ENCODE measurements around the gene NAA10.

Gene NAA10

GRCh38 chrX:153941336-153942252 lies 6.8 kb upstream of the NAA10 start:
- H3K4me1 ChIP-seq (ENCODE audit: control insufficient read depth, insufficient read depth, low read length) = no peaks in the 10 kb centered on the region
- no peaks in the 10 kb centered on the region for H3K36me3 ChIP-seq (ENCODE audit: control insufficient read depth, insufficient read depth, low read length)
- H3K9me3 ChIP-seq (ENCODE audit: control insufficient read depth, low read length) = no peaks in the 10 kb centered on the region
- no peak overlapping the region for H3K9ac ChIP-seq (ENCODE audit: low read length)
- no peak overlapping the region for H3K4me3 ChIP-seq (ENCODE audit: low read length)
- no peaks in the 10 kb centered on the region for H3K27me3 ChIP-seq (ENCODE audit: control insufficient read depth, insufficient read depth, low read length)

DNA sequence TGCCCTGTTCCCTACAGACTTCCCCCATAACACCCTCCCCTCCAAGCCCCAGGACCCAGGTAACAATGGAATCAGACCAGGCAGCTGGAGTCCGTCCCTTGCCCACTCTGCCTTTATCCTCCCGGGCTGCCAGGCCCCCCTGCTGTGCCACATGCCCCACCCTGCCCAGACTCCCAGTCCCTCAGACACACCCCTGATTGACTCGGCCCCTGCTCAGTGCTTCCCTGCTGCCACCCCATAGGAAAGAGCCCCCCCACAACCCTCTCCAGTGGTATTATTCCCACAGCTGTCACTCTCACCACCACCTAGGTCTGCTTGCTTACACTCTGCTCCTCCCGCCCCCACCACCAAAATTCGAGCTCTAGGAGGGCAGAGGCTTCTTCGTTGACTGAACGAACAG lies 4.7 kb upstream of the NAA10 start:
- Histone ChIP-seq H3K4me1 (ENCODE audit: control insufficient read depth, insufficient read depth, low read length) (no peaks in the 10 kb centered on the region), H3K4me3 (ENCODE audit: low read length) (no peak overlapping the region), H3K9me3 (ENCODE audit: control insufficient read depth, low read length) (no peaks in the 10 kb centered on the region), H3K36me3 (ENCODE audit: control insufficient read depth, insufficient read depth, low read length) (no peaks in the 10 kb centered on the region), H3K27me3 (ENCODE audit: control insufficient read depth, insufficient read depth, low read length) (no peaks in the 10 kb centered on the region), H3K9ac (ENCODE audit: low read length) (no peak overlapping the region)

DNA sequence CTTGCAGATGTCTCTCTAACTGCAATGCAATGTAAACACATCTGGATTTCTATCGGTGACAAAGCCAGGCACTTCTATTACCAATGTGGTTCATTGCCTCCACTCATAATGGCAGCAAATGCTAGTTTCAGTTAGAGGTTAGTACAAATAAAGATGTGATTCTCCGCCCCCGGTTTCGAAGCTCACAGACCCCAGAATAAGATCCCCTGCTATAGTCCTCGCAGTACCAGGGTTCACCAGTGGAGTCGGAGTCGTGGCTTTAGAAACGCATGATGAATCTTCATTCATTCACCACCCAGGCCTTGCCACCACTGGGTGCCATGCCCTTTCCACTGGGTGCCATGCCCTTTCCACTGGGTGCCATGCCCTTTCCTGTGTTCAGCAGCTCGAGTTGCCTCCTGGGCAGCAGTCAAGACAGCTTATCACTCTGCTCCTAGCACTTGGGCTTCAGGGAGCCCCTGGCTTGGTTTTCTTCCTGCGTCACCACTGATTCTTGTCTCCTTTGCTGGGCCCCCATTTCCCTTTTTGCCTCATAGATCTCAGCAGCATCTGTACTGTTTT lies 3.5 kb upstream of the NAA10 start:
- Histone ChIP-seq H3K4me1 (ENCODE audit: control insufficient read depth, insufficient read depth, low read length) (peaks cover 5% of the 10 kb centered on the region), H3K4me3 (ENCODE audit: low read length) (no peak overlapping the region), H3K9me3 (ENCODE audit: control insufficient read depth, low read length) (no peaks in the 10 kb centered on the region), H3K27me3 (ENCODE audit: control insufficient read depth, insufficient read depth, low read length) (no peaks in the 10 kb centered on the region), H3K9ac (ENCODE audit: low read length) (no peak overlapping the region), H3K36me3 (ENCODE audit: control insufficient read depth, insufficient read depth, low read length) (no peaks in the 10 kb centered on the region)

DNA sequence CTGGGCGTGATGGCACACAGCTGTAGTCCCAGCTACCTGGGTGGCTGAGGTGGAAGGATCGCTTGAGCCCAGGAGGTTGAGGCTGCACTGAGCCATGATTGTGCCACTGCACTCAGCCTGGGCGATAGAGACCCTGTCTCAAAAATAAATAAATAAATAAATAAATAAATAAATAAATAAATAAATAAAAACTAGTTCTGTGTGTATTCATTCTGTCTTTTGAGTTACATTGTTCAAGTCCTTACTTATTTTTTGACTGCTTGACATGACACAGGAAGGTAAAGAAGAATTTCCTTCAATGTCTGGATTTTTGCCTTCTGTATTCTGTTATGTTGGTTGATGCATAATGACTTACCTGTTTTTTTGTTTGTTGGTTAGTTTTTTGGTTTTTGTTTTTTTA lies 2.2 kb upstream of the NAA10 start:
- H3K36me3 ChIP-seq (ENCODE audit: control insufficient read depth, insufficient read depth, low read length) = no peaks in the 10 kb centered on the region
- no peak overlapping the region for H3K9ac ChIP-seq (ENCODE audit: low read length)
- H3K9me3 ChIP-seq (ENCODE audit: control insufficient read depth, low read length) = no peaks in the 10 kb centered on the region
- peaks cover 5% of the 10 kb centered on the region for H3K4me1 ChIP-seq (ENCODE audit: control insufficient read depth, insufficient read depth, low read length)
- H3K27me3 ChIP-seq (ENCODE audit: control insufficient read depth, insufficient read depth, low read length) = no peaks in the 10 kb centered on the region
- H3K4me3 ChIP-seq (ENCODE audit: low read length) = no peak overlapping the region

DNA sequence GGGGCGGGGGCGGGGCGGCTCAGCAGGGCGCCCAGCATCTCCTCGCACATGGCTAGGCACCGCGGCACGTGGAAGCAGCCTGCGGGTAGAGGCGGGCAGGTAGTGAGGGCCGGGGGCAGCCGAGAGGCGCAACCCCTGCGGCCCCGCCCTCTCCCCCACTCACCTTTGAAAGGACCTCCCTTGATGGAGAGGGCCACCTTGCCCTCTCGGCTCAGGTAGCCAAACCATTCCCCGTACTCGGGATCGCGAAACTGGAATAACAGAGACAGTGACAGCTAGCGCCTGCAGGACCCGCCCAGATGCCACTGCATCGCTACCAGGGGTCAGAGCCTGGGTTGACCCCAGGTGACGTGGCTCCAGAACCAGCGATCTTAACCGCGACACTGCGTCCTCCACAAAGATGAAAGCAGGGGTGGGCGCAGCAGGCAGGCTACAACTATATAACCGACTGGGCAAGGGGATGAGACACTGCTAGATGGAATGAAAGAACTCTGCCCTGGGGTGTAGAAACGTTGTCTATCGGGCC lies 552 bp upstream of the NAA10 start:
- H3K4me3 ChIP-seq (ENCODE audit: low read length) = no peak overlapping the region
- H3K9ac ChIP-seq (ENCODE audit: low read length) = no peak overlapping the region
- no peaks in the 10 kb centered on the region for H3K27me3 ChIP-seq (ENCODE audit: control insufficient read depth, insufficient read depth, low read length)
- no peaks in the 10 kb centered on the region for H3K36me3 ChIP-seq (ENCODE audit: control insufficient read depth, insufficient read depth, low read length)
- H3K4me1 ChIP-seq (ENCODE audit: control insufficient read depth, insufficient read depth, low read length) = peaks cover 5% of the 10 kb centered on the region
- H3K9me3 ChIP-seq (ENCODE audit: control insufficient read depth, low read length) = no peaks in the 10 kb centered on the region

- peak overlapping the region; percentile 2 for H3K4me3 ChIP-seq (ENCODE audit: low read length)
- peak overlapping the region; percentile 34 for H3K9ac ChIP-seq (ENCODE audit: low read length)
- H3K36me3 ChIP-seq (ENCODE audit: control insufficient read depth, insufficient read depth, low read length) = no peaks in the 10 kb centered on the region
- H3K9me3 ChIP-seq (ENCODE audit: control insufficient read depth, low read length) = no peaks in the 10 kb centered on the region
- H3K4me1 ChIP-seq (ENCODE audit: control insufficient read depth, insufficient read depth, low read length) = peaks cover 10% of the 10 kb centered on the region
- no peaks in the 10 kb centered on the region for H3K27me3 ChIP-seq (ENCODE audit: control insufficient read depth, insufficient read depth, low read length)
Observed at GRCh38 chrX:153934148-153934761, 582 bp downstream of the NAA10 start.

- H3K9ac ChIP-seq (ENCODE audit: low read length) = peak overlapping the region; percentile 34
- H3K27me3 ChIP-seq (ENCODE audit: control insufficient read depth, insufficient read depth, low read length) = no peaks in the 10 kb centered on the region
- H3K9me3 ChIP-seq (ENCODE audit: control insufficient read depth, low read length) = no peaks in the 10 kb centered on the region
- H3K36me3 ChIP-seq (ENCODE audit: control insufficient read depth, insufficient read depth, low read length) = no peaks in the 10 kb centered on the region
- peak overlapping the region; percentile 2 for H3K4me3 ChIP-seq (ENCODE audit: low read length)
- H3K4me1 ChIP-seq (ENCODE audit: control insufficient read depth, insufficient read depth, low read length) = peaks cover 12% of the 10 kb centered on the region
Observed at GRCh38 chrX:153933748-153934147, 1.1 kb downstream of the NAA10 start.

- Histone ChIP-seq H3K4me3 (ENCODE audit: low read length) (no peak overlapping the region), H3K4me1 (ENCODE audit: control insufficient read depth, insufficient read depth, low read length) (peaks cover 12% of the 10 kb centered on the region), H3K27me3 (ENCODE audit: control insufficient read depth, insufficient read depth, low read length) (no peaks in the 10 kb centered on the region), H3K9ac (ENCODE audit: low read length) (no peak overlapping the region), H3K9me3 (ENCODE audit: control insufficient read depth, low read length) (no peaks in the 10 kb centered on the region), H3K36me3 (ENCODE audit: control insufficient read depth, insufficient read depth, low read length) (no peaks in the 10 kb centered on the region)
Observed at GRCh38 chrX:153932220-153932915, 2.5 kb downstream of the NAA10 start.

GRCh38 chrX:153931748-153932147 lies 3.1 kb downstream of the NAA10 start:
- no peaks in the 10 kb centered on the region for H3K9me3 ChIP-seq (ENCODE audit: control insufficient read depth, low read length)
- no peaks in the 10 kb centered on the region for H3K27me3 ChIP-seq (ENCODE audit: control insufficient read depth, insufficient read depth, low read length)
- no peaks in the 10 kb centered on the region for H3K36me3 ChIP-seq (ENCODE audit: control insufficient read depth, insufficient read depth, low read length)
- H3K4me1 ChIP-seq (ENCODE audit: control insufficient read depth, insufficient read depth, low read length) = peaks cover 17% of the 10 kb centered on the region
- no peak overlapping the region for H3K9ac ChIP-seq (ENCODE audit: low read length)
- no peak overlapping the region for H3K4me3 ChIP-seq (ENCODE audit: low read length)

DNA sequence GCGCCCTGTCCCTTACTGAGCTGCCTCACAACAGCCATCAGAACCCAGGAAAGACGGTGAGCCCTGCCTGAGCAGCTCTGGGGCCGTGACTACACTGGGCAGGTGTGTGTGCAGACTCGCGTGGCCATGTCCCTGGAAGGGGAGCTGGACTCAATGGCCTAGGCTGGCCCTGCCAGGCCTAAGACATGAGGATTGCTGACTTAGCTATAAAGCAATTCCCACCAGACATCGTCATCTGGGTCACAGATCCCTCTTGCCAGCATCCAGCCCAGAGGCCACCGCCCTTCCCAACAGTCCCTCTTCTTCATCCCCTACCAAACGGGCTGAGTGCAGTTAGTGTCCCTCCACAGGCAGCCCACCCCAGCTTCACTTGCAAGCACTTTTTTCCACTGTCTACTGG lies 3.7 kb downstream of the NAA10 start:
- H3K9me3 ChIP-seq (ENCODE audit: control insufficient read depth, low read length) = no peaks in the 10 kb centered on the region
- H3K4me1 ChIP-seq (ENCODE audit: control insufficient read depth, insufficient read depth, low read length) = peaks cover 23% of the 10 kb centered on the region
- H3K9ac ChIP-seq (ENCODE audit: low read length) = no peak overlapping the region
- H3K4me3 ChIP-seq (ENCODE audit: low read length) = no peak overlapping the region
- no peaks in the 10 kb centered on the region for H3K36me3 ChIP-seq (ENCODE audit: control insufficient read depth, insufficient read depth, low read length)
- H3K27me3 ChIP-seq (ENCODE audit: control insufficient read depth, insufficient read depth, low read length) = no peaks in the 10 kb centered on the region

- H3K27me3 ChIP-seq (ENCODE audit: control insufficient read depth, insufficient read depth, low read length) = no peaks in the 10 kb centered on the region
Observed at GRCh38 chrX:153930011-153930910, 4.6 kb downstream of the NAA10 start.

More at GRCh38 chrX:153930011-153930910, 4.6 kb downstream of the NAA10 start:
- Histone ChIP-seq H3K36me3 (ENCODE audit: control insufficient read depth, insufficient read depth, low read length) (no peaks in the 10 kb centered on the region), H3K9me3 (ENCODE audit: control insufficient read depth, low read length) (no peaks in the 10 kb centered on the region), H3K9ac (ENCODE audit: low read length) (no peak overlapping the region), H3K4me3 (ENCODE audit: low read length) (no peak overlapping the region), H3K4me1 (ENCODE audit: control insufficient read depth, insufficient read depth, low read length) (peaks cover 23% of the 10 kb centered on the region)
